Measurements from ENCODE around the gene FBXL16.

Gene FBXL16

DNA sequence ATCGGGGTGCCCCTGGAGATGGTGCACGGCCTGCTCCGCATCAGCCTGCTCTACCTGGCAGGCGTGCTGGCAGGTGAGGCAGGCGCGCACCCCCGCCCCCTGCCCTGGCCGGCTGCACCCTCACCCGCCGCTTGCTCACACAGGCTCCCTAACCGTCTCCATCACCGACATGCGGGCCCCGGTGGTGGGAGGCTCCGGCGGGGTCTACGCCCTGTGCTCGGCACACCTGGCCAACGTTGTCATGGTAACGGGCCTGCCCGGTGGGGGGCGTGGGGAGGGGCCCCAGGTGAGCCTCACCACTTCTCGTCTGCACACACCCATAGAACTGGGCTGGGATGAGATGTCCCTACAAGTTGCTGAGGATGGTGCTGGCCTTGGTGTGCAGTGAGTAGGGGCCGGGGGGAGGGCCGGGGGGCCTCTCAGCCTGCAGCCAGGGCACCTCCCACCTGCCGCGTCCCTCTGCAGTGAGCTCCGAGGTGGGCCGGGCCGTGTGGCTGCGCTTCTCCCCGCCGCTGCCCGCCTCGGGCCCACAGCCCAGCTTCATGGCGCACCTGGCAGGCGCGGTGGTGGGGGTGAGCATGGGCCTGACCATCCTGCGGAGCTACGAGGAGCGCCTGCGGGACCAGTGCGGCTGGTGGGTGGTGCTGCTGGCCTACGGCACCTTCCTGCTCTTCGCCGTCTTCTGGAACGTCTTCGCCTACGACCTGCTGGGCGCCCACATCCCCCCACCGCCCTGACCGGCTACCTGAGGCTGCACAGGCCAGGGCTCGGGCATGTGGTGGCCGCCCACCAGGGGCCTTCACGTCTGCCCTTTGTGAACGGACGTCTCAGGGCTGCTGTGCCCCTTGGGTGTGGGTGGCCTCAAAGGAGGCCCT lies 28.0 kb downstream of the FBXL16 start:
- no peak for TF ChIP-seq NFIC (IDR thresholded peaks at IDR 0.05)
- TF ChIP-seq, protein P1, sequence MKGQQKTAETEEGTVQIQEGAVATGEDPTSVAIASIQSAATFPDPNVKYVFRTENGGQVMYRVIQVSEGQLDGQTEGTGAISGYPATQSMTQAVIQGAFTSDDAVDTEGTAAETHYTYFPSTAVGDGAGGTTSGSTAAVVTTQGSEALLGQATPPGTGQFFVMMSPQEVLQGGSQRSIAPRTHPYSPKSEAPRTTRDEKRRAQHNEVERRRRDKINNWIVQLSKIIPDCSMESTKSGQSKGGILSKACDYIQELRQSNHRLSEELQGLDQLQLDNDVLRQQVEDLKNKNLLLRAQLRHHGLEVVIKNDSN (IDR thresholded peaks at IDR 0.05), result no peak

DNA sequence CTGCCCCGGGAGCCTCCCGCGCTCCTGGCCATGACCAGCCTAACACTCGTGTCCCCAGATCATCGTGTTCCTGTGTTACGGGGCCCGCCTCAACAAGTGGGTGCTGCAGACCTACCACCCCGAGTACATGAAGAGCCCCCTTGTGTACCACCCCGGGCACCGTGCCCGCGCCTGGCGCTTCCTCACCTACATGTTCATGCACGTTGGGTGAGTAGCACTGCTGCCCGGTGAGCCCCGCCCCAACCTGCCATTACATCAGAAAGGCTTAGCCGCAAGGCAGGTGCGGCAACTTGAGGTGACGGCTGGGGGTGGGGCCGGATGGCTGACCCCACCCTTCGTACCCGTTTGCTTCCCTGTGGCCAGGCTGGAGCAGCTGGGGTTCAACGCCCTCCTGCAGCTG lies 28.7 kb downstream of the FBXL16 start:
- TF ChIP-seq RAD21 (IDR thresholded peaks at IDR 0.05; ENCODE audit: low read depth), result no peak

DNA sequence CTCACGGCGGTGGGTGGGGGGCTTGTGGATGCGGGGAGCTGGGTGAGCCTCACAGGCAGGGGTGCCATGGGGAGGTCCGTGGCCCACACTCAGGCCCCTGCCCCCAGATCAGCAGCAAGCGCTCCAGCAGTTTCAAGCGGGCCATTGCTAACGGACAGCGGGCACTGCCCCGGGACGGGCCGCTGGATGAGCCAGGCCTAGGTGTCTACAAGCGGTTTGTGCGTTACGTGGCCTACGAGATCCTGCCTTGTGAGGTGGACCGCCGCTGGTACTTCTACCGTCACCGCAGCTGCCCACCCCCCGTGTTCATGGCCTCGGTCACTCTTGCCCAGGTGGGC lies 29.1 kb downstream of the FBXL16 start:
- no peak for TF ChIP-seq FOXM1 (IDR thresholded peaks at IDR 0.05; ENCODE audit: borderline replicate concordance, low read depth)

DNA sequence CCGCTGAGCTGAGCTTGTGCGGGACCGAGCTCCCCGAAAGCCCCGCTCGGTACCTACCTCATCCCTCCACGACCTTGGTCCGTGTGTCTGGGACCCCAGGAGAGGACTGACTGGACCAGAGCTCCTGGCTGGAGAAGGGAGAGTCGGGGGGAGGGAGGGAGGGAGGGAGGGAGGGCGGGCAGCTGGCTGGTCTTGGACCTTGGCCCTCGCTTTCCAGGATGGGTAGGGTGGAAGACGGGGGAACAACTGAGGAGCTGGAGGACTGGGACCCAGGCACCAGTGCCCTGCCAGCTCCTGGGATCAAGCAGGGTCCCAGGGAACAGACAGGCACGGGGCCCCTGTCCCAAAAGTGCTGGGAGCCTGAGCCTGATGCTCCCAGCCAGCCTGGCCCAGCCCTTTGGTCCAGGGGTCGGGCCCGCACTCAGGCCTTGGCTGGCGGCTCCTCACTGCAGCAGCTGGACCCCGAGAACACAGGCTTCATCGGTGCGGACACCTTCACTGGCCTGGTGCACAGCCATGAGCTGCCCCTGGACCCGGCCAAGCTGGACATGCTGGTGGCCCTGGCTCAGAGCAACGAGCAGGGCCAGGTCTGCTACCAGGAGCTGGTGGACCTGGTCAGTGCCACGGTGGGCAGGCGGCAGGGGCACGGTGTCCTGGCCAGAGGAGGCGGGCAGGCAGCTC lies 29.6 kb downstream of the FBXL16 start:
- TF ChIP-seq CREB1 (IDR thresholded peaks at IDR 0.05; ENCODE audit: low read depth), result no peak
- TF ChIP-seq, protein P2, sequence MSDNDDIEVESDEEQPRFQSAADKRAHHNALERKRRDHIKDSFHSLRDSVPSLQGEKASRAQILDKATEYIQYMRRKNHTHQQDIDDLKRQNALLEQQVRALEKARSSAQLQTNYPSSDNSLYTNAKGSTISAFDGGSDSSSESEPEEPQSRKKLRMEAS (IDR thresholded peaks at IDR 0.05), result no peak
- no peak for TF ChIP-seq ZBTB7A (IDR thresholded peaks at IDR 0.05; ENCODE audit: low read depth)
- TF ChIP-seq, protein P3, sequence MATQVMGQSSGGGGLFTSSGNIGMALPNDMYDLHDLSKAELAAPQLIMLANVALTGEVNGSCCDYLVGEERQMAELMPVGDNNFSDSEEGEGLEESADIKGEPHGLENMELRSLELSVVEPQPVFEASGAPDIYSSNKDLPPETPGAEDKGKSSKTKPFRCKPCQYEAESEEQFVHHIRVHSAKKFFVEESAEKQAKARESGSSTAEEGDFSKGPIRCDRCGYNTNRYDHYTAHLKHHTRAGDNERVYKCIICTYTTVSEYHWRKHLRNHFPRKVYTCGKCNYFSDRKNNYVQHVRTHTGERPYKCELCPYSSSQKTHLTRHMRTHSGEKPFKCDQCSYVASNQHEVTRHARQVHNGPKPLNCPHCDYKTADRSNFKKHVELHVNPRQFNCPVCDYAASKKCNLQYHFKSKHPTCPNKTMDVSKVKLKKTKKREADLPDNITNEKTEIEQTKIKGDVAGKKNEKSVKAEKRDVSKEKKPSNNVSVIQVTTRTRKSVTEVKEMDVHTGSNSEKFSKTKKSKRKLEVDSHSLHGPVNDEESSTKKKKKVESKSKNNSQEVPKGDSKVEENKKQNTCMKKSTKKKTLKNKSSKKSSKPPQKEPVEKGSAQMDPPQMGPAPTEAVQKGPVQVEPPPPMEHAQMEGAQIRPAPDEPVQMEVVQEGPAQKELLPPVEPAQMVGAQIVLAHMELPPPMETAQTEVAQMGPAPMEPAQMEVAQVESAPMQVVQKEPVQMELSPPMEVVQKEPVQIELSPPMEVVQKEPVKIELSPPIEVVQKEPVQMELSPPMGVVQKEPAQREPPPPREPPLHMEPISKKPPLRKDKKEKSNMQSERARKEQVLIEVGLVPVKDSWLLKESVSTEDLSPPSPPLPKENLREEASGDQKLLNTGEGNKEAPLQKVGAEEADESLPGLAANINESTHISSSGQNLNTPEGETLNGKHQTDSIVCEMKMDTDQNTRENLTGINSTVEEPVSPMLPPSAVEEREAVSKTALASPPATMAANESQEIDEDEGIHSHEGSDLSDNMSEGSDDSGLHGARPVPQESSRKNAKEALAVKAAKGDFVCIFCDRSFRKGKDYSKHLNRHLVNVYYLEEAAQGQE (IDR thresholded peaks at IDR 0.05; ENCODE audit: low read depth), result no peak
- TF ChIP-seq FOXM1 (IDR thresholded peaks at IDR 0.05; ENCODE audit: borderline replicate concordance, low read depth), result no peak
- no peak for TF ChIP-seq TAF1 (IDR thresholded peaks at IDR 0.05; ENCODE audit: low read depth)
- no peak for TF ChIP-seq TCF12 (IDR thresholded peaks at IDR 0.05; ENCODE audit: low read depth)
- TF ChIP-seq YY1 (IDR thresholded peaks at IDR 0.05; ENCODE audit: low read depth), result no peak
- no peak for TF ChIP-seq EGR1 (IDR thresholded peaks at IDR 0.05)
- no peak for TF ChIP-seq CEBPB (IDR thresholded peaks at IDR 0.05)
- TF ChIP-seq RAD21 (IDR thresholded peaks at IDR 0.05; ENCODE audit: low read depth), result no peak
- TF ChIP-seq EP300 (IDR thresholded peaks at IDR 0.05; ENCODE audit: borderline replicate concordance), result no peak
- no peak for TF ChIP-seq TEAD4 (IDR thresholded peaks at IDR 0.05)
- TF ChIP-seq NFIC (IDR thresholded peaks at IDR 0.05), result no peak
- TF ChIP-seq, protein P1 (IDR thresholded peaks at IDR 0.05), result no peak

DNA sequence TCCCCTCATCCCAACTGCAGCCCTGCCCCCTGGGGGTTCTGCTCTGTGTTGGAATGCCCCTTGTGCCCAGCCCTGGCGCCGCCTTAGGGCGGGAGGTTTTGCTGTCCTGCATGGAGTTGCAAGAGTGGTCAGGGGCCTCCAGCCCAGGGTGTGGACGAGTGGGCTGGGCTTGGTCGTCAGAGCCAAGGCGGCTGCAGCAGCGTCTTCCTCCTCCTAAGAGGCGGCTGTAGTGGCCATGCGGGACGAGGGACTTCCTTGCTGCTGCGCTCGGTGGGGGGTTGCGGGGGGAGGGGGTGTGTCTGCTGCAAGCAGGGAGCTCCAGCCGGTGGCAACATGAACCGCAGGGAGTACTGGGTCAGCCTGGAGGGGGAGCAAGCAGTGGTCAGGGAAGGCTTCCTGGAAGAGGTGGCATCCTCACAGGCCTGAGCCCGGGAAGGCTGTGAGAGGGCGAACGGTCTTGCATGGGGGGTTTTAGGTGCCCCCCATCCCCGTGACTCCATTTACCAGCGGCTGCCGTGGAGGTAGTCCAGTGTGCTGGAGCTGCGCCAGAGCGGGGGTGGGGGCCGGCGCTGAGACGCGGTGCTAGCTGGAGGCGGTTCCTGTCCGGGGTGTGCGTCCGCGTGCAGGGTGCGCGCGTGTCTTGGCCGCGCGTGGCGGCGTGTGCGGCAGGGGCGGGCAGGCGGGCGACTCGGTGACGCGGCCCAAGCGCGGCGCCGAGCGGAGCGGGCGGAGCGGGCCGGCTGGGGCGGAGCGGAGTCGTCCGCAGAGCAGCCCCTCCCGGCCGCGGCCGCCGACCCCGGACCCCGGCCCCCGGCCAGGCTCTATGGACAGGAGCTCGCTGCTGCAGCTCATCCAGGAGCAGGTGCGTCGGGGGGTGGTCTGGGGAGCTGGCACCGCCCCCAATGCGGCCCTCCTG lies 30.4 kb downstream of the FBXL16 start, which contains the start of gene RHBDL1:
Gene RHBDL1 (plus strand): TSS at position 704 of the 916 bp plus-strand sequence. CDS start 120 bp downstream, at position 824.
- TF ChIP-seq YY1 (IDR thresholded peaks at IDR 0.05; ENCODE audit: low read depth) (no peak), TCF12 (IDR thresholded peaks at IDR 0.05; ENCODE audit: low read depth) (no peak), TEAD4 (IDR thresholded peaks at IDR 0.05) (no peak), ZBTB7A (IDR thresholded peaks at IDR 0.05; ENCODE audit: low read depth) (no peak), TAF1 (IDR thresholded peaks at IDR 0.05; ENCODE audit: low read depth) (no peak), FOXM1 (IDR thresholded peaks at IDR 0.05; ENCODE audit: borderline replicate concordance, low read depth) (no peak), NFIC (IDR thresholded peaks at IDR 0.05) (peak; percentile 17; the same call in 1 of the 2 replicates)

DNA sequence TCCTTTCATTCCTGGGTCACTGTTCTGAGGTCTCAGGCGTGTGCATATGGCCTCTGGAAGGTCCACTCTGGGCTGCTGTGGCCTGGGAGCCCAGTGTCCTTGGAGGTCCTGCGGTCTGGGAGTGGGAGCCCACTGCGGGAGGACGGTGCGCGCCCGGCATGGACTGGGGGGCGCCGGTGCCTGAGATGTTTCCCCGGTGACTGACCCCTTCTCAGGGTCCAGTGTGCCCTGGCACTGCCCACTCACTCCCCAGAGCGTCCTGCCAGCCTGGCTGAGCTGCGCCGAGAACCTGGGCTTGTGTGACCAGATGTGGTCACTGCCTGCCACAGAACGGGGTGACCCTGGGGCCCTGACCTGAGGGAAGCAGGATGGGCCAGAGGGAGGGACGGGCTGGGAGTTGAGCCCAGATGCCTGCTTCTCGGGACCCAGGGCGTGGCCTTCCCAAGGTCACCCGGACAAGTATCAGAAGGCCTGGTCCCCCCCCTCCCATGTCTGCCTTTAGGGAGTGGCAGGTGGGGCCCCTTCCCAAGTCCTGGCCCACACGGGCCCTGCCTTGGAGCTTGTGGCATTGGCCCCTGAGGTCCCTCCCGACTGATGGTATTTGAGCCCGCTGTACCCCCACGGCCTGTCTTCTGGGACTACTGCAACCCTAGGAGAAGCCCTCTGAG lies 31.3 kb downstream of the FBXL16 start:
- no peak for TF ChIP-seq RAD21 (IDR thresholded peaks at IDR 0.05; ENCODE audit: low read depth)
- no peak for TF ChIP-seq CEBPB (IDR thresholded peaks at IDR 0.05)
- TF ChIP-seq, protein P3 (IDR thresholded peaks at IDR 0.05; ENCODE audit: low read depth), result no peak
- TF ChIP-seq YY1 (IDR thresholded peaks at IDR 0.05; ENCODE audit: low read depth), result no peak
- no peak for TF ChIP-seq ZBTB7A (IDR thresholded peaks at IDR 0.05; ENCODE audit: low read depth)
- TF ChIP-seq TAF1 (IDR thresholded peaks at IDR 0.05; ENCODE audit: low read depth), result no peak
- TF ChIP-seq, protein P2 (IDR thresholded peaks at IDR 0.05), result no peak
- TF ChIP-seq CREB1 (IDR thresholded peaks at IDR 0.05; ENCODE audit: low read depth), result no peak
- no peak for TF ChIP-seq EGR1 (IDR thresholded peaks at IDR 0.05)
- TF ChIP-seq TCF12 (IDR thresholded peaks at IDR 0.05; ENCODE audit: low read depth), result no peak
- no peak for TF ChIP-seq TEAD4 (IDR thresholded peaks at IDR 0.05)
- TF ChIP-seq EP300 (IDR thresholded peaks at IDR 0.05; ENCODE audit: borderline replicate concordance), result no peak
- TF ChIP-seq, protein P1 (IDR thresholded peaks at IDR 0.05), result no peak
- TF ChIP-seq FOXM1 (IDR thresholded peaks at IDR 0.05; ENCODE audit: borderline replicate concordance, low read depth), result no peak
- TF ChIP-seq NFIC (IDR thresholded peaks at IDR 0.05), result no peak

Measured in Ishikawa (cell line).